ENCODE measurements around the gene TRAPPC12. TPM values are rescaled to one million over a fixed set of nuclear protein-coding genes. Genes with fewer than 3 reads are reported as not detected.
"Not testable (repeated sequence)": the region's sequence is repeated elsewhere in the genome, so short reads cannot be mapped to it uniquely, and the experiment has no call there.

TRAPPC12 gene
- total RNA-seq, 1 experiment from 2014 or later = 52.9 TPM

DNA sequence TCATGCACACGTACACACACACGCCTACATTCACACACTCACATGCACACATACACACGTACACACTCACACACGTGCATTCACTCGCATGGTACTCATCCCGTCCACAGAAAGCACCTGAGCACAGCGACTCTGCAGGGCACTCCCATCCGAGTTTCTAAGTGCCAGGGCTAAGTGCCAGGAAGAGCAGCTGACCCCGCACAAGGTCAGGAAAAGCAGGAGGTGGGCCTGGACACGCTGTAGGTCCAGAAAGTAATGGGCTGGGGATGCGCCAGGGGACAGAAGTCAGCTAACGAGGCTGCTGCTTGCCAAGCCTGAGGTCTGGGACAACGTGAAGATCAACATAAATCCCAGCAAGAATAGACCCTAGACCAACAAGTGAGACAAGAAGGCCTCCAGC, 124.0 kb downstream of the TRAPPC12 start:
- H3K4me1 ChIP-seq = peaks cover 20% of the 10 kb centered on the region
- no peak for DNase-seq
- no peak overlapping the region for H3K27ac ChIP-seq
- no peaks in the 10 kb centered on the region for H3K27me3 ChIP-seq
- H3K4me3 ChIP-seq = no peak overlapping the region
- no peaks in the 10 kb centered on the region for H3K9me3 ChIP-seq (replicated peaks)
- H3K36me3 ChIP-seq = peaks cover 11% of the 10 kb centered on the region

DNA sequence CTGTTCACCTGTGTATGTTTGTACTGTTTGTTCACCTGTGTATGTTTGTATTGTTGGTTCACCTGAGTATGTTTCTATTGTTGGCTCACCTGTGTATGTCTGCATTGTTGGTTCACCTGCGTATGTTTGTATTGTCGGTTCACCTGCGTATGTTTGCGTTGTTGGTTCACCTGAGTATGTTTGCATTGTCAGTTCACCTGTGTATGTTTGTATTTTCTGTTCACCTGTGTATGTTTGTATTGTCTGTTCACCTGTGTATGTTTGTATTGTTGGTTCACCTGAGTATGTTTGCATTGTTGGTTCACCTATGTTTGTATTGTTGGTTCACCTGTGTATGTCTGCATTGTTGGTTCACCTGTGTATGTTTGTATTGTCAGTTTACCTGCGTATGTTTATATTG, 125.2 kb downstream of the TRAPPC12 start:
- no peak for DNase-seq
- peaks cover 20% of the 10 kb centered on the region for H3K4me1 ChIP-seq
- no peak overlapping the region for H3K4me3 ChIP-seq
- no peaks in the 10 kb centered on the region for H3K9me3 ChIP-seq (replicated peaks)
- H3K36me3 ChIP-seq = peaks cover 17% of the 10 kb centered on the region
- H3K27ac ChIP-seq = no peak overlapping the region; the same call in 1 of the 2 replicates
- H3K27me3 ChIP-seq = no peaks in the 10 kb centered on the region

DNA sequence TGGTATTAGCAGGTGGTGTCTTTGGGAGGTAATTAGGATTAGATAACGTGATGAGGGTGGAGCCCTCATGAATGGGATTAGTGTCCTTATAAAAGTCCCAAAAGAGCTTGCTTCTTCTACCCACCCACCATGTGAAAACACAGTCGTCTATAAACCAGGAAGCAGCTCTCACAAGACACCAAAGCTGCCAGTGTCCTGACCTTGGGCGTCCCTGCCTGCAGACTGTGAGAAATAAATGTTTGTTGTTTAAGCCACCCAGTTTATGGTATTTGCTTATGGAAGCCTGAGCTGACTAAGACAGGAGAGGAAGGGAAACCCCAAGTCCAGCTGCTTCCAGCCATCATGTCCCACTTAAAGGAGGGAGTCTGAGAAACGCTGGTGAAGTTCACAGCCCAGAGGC, 126.3 kb downstream of the TRAPPC12 start:
- Histone ChIP-seq H3K36me3 (peaks cover 18% of the 10 kb centered on the region), H3K27ac (peak overlapping the region; percentile 69), H3K4me3 (peak overlapping the region; percentile 18), H3K9me3 (replicated peaks) (no peaks in the 10 kb centered on the region), H3K4me1 (peaks cover 20% of the 10 kb centered on the region), H3K27me3 (no peaks in the 10 kb centered on the region)
- DNase-seq = peak; percentile 83 to 93

DNA sequence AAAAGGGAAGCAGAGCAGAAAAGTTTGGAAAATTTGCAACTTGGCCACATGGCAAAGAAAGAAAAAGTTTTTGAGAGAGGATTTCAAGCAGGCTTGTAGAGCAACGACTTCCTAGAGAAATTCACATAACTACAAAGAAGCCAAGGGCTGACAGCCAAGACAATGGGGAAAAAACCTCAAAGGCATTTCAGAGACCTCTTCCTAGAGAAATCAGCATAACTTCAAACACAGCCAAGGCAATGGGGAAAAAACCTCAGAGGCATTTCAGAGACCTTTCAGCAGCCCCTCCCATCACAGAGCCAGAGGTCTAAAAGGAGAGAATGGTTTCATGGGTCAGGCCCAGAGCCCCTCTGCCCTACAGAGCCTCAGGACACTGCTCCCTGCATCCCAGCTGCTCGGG, 132.6 kb downstream of the TRAPPC12 start:
- Histone ChIP-seq H3K4me3 (no peak overlapping the region), H3K9me3 (replicated peaks) (no peaks in the 10 kb centered on the region; the same call in 1 of the 2 replicates), H3K36me3 (peaks cover 22% of the 10 kb centered on the region), H3K27me3 (no peaks in the 10 kb centered on the region), H3K27ac (no peak overlapping the region), H3K4me1 (no peaks in the 10 kb centered on the region)
- no peak for DNase-seq

DNA sequence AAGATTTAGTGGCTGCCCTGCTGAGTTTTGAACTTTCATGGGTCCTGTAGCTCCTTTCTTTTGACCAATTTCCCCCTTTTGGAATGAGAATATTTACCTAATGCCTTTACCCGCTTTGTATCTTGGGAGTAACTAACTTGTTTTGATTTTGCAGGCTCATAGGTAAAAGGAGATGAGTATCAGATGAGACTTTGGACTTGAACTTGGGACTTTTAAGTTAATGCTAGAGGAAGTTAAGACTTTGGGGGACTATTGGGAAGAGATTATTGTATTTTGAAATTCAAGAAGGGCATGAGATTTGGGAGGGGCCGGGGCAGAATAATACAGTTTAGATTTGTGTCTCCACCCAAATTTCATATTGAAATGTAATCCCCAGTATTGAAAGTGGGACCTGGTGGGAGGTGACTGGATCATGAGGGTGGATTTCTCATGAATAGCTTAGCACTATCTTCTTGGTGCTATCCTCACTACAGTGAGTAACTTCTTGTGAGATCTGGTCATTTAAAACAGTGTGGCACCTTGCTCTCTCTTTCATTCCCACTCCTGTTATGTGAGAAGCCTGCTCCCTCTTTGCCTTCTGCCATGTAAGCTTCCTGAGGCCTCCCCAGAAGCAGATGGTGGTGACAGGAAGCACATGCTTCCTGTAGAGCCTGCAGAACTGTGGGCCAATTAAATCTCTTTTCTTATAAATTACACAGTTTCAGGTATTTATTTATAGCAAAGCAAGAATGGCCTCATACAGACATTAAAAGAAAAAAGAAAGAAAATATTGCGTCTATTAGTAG, 133.7 kb downstream of the TRAPPC12 start:
- Histone ChIP-seq H3K9me3 (replicated peaks) (no peaks in the 10 kb centered on the region; the same call in 1 of the 2 replicates), H3K36me3 (peaks cover 22% of the 10 kb centered on the region), H3K4me3 (no peak overlapping the region), H3K4me1 (peaks cover 4% of the 10 kb centered on the region; the same call in 1 of the 2 replicates), H3K27ac (no peak overlapping the region), H3K27me3 (no peaks in the 10 kb centered on the region)
- no peak for DNase-seq

DNA sequence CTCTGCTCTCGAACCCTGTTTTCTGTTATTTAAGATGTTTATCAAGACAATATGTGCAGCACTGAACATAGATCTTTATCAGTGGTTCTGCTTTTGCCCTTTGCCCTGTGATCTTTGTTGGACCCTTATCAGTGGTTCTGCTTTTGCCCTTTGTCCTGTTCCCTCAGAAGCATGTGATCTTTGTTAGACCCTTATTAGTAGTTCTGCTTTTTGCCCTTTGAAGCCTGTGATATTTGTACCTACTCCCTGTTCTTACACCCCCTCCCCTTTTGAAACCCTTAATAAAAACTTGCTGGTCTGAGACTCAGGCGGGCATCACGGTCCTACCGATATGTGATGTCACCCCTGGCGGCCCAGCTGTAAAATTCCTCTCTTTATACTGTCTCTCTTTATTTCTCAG, 135.9 kb downstream of the TRAPPC12 start:
- not testable (repeated sequence) for H3K4me3 ChIP-seq; H3K4me1 ChIP-seq; H3K27ac ChIP-seq; DNase-seq; H3K36me3 ChIP-seq; H3K27me3 ChIP-seq; H3K9me3 ChIP-seq (replicated peaks)

DNA sequence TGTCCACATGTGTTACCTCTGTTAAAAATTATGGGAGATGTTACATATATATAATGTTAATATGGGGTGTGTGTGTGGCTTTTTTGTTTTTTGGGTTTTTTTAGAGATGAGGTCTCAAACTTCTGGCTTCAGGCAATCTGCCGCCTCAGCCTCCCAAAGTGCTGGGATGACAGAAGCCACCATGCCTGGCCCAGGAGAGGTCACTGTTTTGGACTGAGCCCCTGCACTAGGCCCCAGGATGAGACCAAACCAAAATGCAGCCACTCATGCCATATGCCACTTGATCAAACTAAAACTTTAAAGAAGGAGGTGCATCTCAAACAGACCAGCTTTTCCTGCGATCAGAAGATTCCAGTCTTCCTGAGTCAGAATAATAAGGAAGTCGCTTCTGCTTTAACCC, 137.3 kb downstream of the TRAPPC12 start:
- H3K9me3 ChIP-seq (replicated peaks) = no peaks in the 10 kb centered on the region; the same call in 1 of the 2 replicates
- H3K27me3 ChIP-seq = no peaks in the 10 kb centered on the region
- H3K36me3 ChIP-seq = peaks cover under 1% of the 10 kb centered on the region
- no peak overlapping the region for H3K4me3 ChIP-seq
- no peak overlapping the region for H3K27ac ChIP-seq
- peaks cover 9% of the 10 kb centered on the region for H3K4me1 ChIP-seq
- DNase-seq = no peak

DNA sequence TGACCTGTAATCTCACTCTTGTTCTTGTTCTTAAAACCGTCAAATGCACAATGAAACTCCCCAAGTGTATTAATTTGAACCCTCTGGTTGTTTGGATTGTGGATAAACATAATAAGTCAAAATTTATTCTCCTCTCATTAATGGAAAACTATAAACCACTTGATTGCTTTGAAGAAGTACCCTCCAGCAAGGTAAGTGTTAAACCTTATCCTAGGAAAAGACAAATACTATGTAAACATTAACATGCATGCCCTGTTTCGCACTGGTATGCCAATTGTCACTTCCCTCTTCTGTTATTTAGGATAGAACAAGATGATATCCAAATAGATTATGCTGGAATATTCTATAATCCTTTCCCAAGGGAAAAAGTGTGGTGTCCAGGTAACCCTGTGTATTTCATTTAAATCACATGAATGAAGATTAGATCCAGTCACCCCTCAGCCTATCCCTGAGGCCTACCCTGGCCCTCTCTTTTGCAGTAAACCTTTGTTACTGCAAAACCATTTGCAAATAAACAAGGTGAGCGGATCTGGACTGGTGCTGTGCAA, 138.5 kb downstream of the TRAPPC12 start:
- Histone ChIP-seq H3K36me3 (no peaks in the 10 kb centered on the region), H3K9me3 (replicated peaks) (no peaks in the 10 kb centered on the region; the same call in 1 of the 2 replicates), H3K27ac (peak overlapping the region; percentile 62), H3K27me3 (no peaks in the 10 kb centered on the region), H3K4me1 (peaks cover 9% of the 10 kb centered on the region), H3K4me3 (peak overlapping the region; percentile 81)
- no peak for DNase-seq

DNA sequence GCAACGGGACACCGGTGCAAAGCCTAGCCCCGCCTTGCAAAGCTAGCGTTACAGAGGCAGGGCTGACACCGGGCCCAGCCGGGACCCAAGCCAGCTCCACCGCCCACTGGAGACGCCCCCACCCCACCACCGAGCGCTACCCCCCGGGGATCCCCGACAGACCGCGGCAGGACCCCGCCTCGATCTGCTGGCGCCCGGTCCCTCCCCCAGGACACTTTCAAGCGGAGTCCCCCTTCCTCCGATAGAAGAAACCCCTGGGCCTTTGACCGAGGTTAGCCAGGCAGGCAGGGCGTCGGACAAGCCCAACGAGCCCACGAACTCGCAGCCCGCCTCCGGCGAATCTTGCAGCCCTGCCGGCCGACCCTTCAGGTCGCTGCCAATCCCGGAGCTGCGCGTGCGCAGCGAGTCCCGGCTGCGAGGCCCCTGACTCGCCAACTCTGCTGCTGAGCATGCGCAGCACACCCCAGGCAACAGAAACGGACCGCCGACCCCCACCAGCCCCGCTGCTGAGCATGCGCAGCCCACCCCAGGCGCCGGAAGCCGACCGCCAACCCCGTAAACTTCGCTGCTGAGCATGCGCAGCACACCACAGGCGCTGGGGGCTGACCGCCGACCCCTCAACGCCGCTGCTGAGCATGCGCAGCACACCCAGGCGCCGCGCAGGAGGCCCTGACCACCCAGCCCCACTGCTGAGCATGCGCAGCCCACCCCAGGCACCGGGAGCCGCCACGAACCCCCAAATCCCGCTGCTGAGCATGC, 139.2 kb downstream of the TRAPPC12 start:
- Histone ChIP-seq H3K27ac (peak overlapping the region; percentile 85), H3K4me3 (peak overlapping the region; percentile 81), H3K9me3 (replicated peaks) (no peaks in the 10 kb centered on the region; the same call in 1 of the 2 replicates), H3K4me1 (peaks cover 9% of the 10 kb centered on the region), H3K36me3 (no peaks in the 10 kb centered on the region), H3K27me3 (no peaks in the 10 kb centered on the region)
- peak; percentile 99 for DNase-seq

DNA sequence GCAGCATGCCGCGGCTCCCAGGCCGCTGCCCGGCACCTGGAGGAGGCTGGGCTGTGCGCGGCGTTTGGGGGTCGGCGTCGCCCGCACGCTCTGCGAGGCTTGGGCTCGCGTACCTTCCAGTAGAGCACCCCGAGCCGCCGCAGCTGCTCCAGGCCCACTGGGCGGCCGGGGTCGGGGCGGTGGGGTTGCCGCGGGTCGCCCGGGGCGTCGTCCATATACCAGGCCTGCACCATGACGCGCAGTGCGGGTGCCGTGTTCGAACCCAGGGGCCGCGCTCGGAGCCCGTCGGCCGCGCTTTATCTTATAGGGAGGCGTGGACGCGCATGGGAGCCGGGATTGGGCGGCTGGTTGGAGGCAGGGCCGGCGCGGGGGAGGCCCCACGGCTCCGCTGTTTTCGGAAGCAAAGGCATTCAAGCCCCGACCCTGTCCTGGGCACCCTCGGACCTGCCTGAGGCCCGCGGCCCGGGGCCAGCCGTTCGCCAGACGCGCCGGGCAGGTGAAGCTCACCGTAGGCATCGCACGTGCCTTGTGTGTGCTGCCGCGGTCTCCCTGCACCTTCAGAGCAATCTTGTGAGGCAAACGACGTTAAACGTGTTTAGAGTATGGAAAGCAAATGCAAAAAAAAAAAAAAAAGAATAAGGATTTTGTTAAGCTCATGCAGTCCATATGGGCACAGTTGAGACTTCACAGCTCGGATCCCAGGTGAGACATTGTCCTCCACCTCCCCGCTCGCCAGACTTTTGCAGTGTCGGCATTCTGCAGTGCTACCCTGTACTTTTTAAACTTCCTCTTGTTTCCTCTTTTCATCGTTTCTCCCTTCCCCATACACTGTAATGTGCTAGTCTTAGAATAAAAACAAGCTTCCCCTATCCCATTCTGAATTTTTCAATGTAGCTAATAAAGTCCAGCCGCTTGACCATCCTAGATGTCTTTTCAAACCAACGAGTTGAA, 140.0 kb downstream of the TRAPPC12 start, which contains the start of gene ADI1:
TSS of gene ADI1 (minus strand) at position 277 of the 951 bp plus-strand sequence. CDS start at position 233, 44 bp downstream.
- Histone ChIP-seq H3K27me3 (no peaks in the 10 kb centered on the region), H3K4me3 (peak within 1 kb of the TSS; percentile 81), H3K4me1 (peaks cover 9% of the 10 kb centered on the region), H3K36me3 (no peaks in the 10 kb centered on the region), H3K27ac (peak within 1 kb of the TSS; percentile 85), H3K9me3 (replicated peaks) (no peaks in the 10 kb centered on the region; the same call in 1 of the 2 replicates)
- peak; percentile 86 to 89 for DNase-seq

DNA sequence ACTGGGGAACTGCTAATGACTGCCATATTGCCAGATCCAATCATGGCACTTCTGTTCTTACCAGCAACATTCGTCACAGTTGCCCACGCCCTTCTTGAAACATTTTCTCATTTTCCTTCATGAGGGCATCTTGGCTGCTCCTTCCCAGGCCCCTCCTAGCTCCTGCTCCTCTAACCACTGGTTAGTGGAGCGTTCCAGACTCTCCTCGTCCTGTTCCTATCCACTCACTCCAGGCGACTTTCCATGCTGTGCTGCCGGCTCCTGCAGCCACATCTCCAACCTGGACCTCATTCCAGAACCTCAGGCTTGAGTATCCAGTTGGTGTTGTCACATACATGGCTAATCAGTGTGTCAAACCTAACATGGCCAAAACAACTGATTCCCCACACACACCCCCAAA, 141.1 kb downstream of the TRAPPC12 start:
- H3K27me3 ChIP-seq = no peaks in the 10 kb centered on the region
- DNase-seq = no peak
- H3K27ac ChIP-seq = no peak overlapping the region
- H3K9me3 ChIP-seq (replicated peaks) = no peaks in the 10 kb centered on the region; the same call in 1 of the 2 replicates
- peaks cover 9% of the 10 kb centered on the region for H3K4me1 ChIP-seq
- no peaks in the 10 kb centered on the region for H3K36me3 ChIP-seq
- no peak overlapping the region for H3K4me3 ChIP-seq

DNA sequence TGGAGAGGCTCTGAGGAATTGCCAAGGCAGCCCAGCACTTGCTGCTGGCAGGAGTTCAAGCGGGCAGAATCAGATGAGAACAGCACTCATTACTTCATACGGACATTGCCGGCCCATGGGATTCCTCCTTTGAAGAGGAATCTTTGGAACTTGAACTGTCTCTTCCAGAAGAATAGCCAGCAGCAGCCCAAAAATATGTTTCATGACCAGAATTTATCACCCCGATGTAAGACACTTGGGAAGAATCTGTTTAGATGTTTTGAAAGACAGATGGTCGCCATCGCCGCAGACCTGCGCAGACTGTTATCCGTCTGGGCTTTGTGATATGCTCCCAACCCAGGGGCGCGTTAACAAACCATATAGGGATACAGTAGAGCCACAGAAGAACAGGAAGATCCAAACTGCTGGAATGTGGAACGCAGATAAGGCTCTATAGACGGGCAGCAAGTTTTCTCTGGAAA, 143.5 kb downstream of the TRAPPC12 start:
- H3K27me3 ChIP-seq = no peaks in the 10 kb centered on the region
- H3K9me3 ChIP-seq (replicated peaks) = no peaks in the 10 kb centered on the region
- no peak overlapping the region for H3K4me3 ChIP-seq
- no peaks in the 10 kb centered on the region for H3K36me3 ChIP-seq
- H3K27ac ChIP-seq = no peak overlapping the region
- H3K4me1 ChIP-seq = peaks cover 6% of the 10 kb centered on the region
- DNase-seq = no peak

DNA sequence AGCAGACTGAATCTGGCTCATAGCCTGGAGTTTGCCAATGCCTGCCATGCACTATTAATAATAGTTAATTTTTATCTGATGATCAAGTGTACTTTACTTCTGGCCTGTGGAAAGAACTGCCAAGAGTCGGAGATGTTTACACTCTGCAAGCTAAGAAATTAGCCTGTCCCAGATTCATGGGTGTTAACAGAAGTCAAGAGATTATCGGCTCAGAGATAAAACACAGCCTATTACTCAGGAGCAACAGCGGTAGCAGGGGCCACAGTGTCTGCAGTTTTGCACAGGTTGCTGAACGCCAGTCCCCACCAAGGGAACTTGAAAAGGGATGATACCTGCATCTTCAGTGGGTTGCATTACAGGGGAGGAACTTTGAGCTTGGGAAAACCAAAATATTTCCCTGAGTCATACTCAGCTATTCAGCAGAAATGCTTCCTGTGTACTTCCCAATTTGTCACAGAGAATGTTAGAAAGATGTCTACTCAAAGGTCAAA, 144.1 kb downstream of the TRAPPC12 start:
- Histone ChIP-seq H3K27me3 (no peaks in the 10 kb centered on the region), H3K36me3 (no peaks in the 10 kb centered on the region), H3K27ac (no peak overlapping the region), H3K9me3 (replicated peaks) (no peaks in the 10 kb centered on the region), H3K4me3 (no peak overlapping the region), H3K4me1 (peaks cover 6% of the 10 kb centered on the region)
- DNase-seq = no peak

DNA sequence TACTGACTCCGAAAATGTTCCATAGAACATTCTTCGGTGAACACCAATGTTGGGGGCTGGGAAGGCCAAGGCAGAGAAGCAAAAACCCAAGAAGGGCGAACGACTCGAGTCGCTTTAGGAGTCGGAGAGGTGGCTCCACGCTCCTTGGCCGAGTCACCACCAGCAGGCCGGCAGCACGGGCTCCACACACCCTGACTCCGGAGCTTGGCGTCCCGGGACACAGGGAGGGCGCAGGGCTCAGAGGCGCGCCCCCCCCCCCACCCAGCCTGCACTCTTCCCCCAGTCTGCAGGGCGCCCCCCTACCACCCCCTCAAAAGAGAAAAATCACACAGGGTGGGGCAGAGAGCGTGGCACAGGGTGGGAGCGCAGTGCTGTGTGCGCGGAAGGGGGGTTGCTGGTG, 147.4 kb downstream of the TRAPPC12 start:
- DNase-seq = no peak
- Histone ChIP-seq H3K4me1 (no peaks in the 10 kb centered on the region; the same call in 1 of the 2 replicates), H3K27me3 (no peaks in the 10 kb centered on the region), H3K27ac (no peak overlapping the region), H3K9me3 (replicated peaks) (no peaks in the 10 kb centered on the region), H3K4me3 (no peak overlapping the region), H3K36me3 (no peaks in the 10 kb centered on the region)
